NCI-H1048 (cell line): ENCODE measurements around the gene APOBEC3A.
"Not testable (repeated sequence)": the region's sequence is repeated elsewhere in the genome, so short reads cannot be mapped to it uniquely, and the experiment has no call there.

Experiments
- DNase-seq: peaks from one replicate; lab custom pipeline; 2025; lab: John Stamatoyannopoulos, UW

APOBEC3A gene

GRCh38 chr22:38981005-38981991 is 23.9 kb downstream of the APOBEC3A start:
- DNase-seq: no peak

- peak; percentile 52 for DNase-seq
Observed at GRCh38 chr22:38981992-38982927, 24.9 kb downstream of the APOBEC3A start, which contains the start of gene APOBEC3B. APOBEC3B (plus strand) TSS chr22:38982347; CDS start chr22:38982454, 107 bp downstream.

GRCh38 chr22:38984224-38984623 is 26.8 kb downstream of the APOBEC3A start:
- no peak for DNase-seq

GRCh38 chr22:38984784-38985757 is 27.7 kb downstream of the APOBEC3A start:
- DNase-seq: not testable (repeated sequence)

- DNase-seq: no peak
Observed at GRCh38 chr22:38986629-38987028, 29.2 kb downstream of the APOBEC3A start.

- DNase-seq: no peak
Observed at GRCh38 chr22:38987171-38987895, 29.9 kb downstream of the APOBEC3A start.

- DNase-seq: no peak
Observed at GRCh38 chr22:38989466-38989865, 32.1 kb downstream of the APOBEC3A start.

- DNase-seq: not testable (repeated sequence)
Observed at GRCh38 chr22:38992871-38993371, 35.5 kb downstream of the APOBEC3A start.

- DNase-seq: no peak
Observed at GRCh38 chr22:38996105-38996504, 38.7 kb downstream of the APOBEC3A start.

- no peak for DNase-seq
Observed at GRCh38 chr22:38997518-38997917, 40.1 kb downstream of the APOBEC3A start.

- DNase-seq: no peak
Observed at GRCh38 chr22:39003165-39003638, 45.8 kb downstream of the APOBEC3A start.

- DNase-seq: no peak
Observed at GRCh38 chr22:39007177-39007576, 49.8 kb downstream of the APOBEC3A start.

- DNase-seq: not testable (repeated sequence)
Observed at GRCh38 chr22:39008271-39008850, 51.0 kb downstream of the APOBEC3A start.

- no peak for DNase-seq
Observed at GRCh38 chr22:39010946-39011345, 53.5 kb downstream of the APOBEC3A start.
